HG03060 (cell line): Measurements from ENCODE around the gene SYNGAP1.

Experiments used
- ATAC-seq: cut with Tn5 transposase; IDR thresholded peaks from one replicate; pipeline ENCODE4 v1.9.1; 2021; ENCODE audit warnings: low read depth, moderate number of reproducible peaks; ENCODE audit not compliant: unreplicated experiment

SYNGAP1 gene

GRCh38 chr6:33434961-33435360 lies 15.1 kb downstream of the SYNGAP1 start:
- no peak for ATAC-seq

- no peak for ATAC-seq
Observed at GRCh38 chr6:33437666-33438065, 17.8 kb downstream of the SYNGAP1 start.

DNA sequence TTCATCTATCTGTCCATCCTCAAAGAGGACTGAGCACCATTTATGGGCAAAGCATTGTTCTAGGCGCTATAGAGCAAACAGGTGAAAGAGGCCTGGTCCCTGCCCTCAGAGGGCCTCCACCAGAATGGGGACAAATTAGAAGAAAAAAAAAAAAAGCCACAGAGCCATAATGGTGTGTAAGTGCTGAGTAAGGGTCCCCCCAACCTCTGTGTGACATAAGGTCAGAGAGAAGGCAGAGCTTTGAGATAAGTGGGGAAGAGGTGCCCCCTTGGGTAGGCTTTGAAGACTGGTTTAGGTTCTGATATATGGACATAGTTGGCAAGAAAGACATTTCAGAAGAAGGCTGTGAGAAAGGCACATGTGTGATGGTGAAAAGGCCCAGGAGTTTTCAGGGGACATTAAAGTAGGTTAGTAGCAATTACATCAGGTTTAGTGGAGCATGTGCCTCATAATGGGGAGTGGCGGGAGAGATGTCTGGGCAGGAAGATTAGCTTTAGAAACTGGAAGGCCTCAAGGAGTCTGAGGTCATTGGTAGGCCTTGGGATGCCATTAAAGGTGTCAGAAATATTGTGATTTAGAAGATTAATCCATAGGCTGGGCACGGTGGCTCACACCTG lies 19.2 kb downstream of the SYNGAP1 start:
- no peak for ATAC-seq

DNA sequence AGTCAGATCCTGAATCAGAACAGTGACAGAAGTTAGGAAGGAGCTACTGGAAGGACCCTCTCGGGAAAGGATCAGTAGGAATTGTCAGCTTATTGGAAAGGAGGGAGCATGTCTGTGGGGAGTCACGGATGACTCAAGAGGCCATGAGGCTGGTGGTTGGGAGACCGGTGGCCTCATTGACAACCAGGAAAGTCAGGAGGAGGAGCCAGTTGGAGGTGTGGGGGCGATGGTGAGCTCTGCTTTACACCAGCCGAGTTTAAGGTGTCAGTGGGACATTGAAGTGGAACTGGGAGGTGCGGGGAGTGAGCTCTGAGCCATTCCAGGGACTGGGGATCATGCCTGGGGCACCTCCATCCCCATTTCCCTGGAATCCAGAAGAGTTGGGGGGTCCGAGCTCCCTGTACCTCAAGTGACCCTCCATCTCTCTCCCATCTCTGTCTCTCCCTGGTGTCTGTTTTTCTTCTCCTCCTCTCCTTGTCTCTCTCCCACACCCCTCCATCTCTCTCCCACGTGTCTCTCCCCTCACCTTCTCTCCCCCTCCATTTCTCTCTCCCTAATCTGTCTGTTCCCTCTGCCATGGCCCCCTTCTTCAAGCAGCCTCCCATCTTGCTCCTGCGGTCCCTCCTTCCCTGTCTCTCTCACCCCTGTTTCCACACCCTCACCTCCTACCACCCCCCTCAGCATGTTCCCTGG lies 20.2 kb downstream of the SYNGAP1 start:
- ATAC-seq: no peak

GRCh38 chr6:33440649-33441309 lies 20.9 kb downstream of the SYNGAP1 start:
- ATAC-seq: no peak

GRCh38 chr6:33441457-33441856 lies 21.6 kb downstream of the SYNGAP1 start:
- no peak for ATAC-seq

DNA sequence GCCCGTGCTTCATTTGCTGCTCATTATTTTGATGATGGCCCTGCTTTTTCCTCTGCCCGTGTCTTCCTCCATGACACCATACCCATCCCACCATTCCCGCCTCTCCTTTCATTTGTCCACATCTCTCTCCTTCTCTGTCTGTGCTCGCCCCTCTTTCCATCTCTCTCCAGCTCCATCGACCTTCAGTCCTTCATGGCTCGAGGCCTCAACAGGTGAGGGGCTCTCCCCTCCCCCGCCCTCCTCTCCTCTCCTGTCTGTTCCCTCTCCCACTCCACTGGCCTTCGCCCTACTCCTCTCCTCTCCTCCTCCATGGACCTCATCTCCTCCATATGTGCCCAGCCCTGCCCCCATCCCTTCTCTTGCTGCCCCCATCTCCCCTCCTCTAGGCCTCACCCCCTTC lies 22.4 kb downstream of the SYNGAP1 start:
- ATAC-seq: no peak

DNA sequence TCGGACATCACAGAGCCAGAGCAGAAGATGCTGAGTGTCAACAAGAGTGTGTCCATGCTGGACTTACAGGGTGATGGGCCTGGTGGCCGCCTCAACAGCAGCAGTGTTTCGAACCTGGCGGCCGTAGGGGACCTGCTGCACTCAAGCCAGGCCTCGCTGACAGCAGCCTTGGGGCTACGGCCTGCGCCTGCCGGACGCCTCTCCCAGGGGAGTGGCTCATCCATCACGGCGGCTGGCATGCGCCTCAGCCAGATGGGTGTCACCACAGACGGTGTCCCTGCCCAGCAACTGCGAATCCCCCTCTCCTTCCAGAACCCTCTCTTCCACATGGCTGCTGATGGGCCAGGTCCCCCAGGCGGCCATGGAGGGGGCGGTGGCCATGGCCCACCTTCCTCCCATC lies 23.2 kb downstream of the SYNGAP1 start:
- ATAC-seq: no peak

DNA sequence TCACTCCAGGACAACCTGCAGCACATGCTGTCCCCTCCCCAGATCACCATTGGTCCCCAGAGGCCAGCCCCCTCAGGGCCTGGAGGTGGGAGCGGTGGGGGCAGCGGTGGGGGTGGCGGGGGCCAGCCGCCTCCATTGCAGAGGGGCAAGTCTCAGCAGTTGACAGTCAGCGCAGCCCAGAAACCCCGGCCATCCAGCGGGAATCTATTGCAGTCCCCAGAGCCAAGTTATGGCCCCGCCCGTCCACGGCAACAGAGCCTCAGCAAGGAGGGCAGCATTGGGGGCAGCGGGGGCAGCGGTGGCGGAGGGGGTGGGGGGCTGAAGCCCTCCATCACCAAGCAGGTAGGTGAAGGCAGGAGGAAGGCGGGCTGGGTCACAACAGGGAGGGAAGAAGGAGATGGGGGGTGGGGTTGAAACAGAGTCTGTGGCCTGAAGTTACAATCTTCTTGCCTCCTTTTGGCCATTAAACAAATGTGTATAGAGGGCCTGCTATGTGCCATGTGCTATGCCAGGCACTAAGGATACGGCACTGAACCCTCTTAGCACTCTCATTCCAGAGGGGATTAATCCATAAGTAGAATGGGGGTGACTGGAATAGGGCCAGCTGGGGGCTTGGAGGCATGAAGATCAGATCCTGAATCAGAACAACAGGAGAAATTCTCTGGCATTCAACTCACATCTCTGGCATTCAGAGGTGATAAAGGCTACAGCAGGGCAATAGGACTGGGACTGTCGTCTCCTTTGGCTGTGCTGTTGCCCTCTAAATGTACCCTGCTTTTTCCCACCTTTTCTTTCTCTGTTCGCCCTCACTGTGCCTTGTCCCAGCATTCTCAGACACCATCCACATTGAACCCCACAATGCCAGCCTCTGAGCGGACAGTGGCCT lies 24.0 kb downstream of the SYNGAP1 start:
- no peak for ATAC-seq

- no peak for ATAC-seq
Observed at GRCh38 chr6:33445119-33445603, 25.3 kb downstream of the SYNGAP1 start.

DNA sequence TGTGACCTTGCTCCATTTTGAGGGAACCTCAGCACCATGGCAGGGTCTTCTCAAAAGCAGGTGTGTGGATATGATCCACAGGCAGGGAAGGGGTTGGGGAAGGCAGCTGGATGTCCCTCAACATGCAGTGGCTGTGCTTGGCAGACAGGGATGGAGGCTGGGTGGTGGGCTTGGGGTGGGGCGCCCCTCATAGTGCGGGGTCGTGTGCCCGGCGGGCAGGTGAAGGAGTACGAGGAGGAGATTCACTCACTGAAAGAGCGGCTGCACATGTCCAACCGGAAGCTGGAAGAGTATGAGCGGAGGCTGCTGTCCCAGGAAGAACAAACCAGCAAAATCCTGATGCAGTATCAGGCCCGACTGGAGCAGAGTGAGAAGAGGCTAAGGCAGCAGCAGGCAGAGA lies 26.5 kb downstream of the SYNGAP1 start:
- no peak for ATAC-seq

- ATAC-seq: no peak
Observed at GRCh38 chr6:33450434-33450833, 30.6 kb downstream of the SYNGAP1 start.

DNA sequence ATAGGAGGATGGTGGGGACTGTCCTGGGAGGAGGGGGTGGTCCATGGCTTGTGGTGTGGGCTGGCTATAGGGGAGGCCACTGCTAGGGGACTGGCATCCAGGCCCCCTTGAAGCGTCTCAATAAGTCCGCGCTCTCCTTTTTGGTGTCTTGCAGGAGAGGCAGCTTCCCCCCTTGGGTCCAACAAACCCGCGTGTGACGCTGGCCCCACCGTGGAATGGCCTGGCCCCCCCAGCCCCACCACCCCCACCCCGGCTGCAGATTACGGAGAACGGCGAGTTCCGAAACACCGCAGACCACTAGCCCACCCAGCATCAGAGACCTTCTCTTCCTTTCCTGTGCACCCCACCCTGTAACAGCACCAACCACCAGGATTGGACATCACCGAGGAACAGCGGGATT lies 31.7 kb downstream of the SYNGAP1 start:
- no peak for ATAC-seq

DNA sequence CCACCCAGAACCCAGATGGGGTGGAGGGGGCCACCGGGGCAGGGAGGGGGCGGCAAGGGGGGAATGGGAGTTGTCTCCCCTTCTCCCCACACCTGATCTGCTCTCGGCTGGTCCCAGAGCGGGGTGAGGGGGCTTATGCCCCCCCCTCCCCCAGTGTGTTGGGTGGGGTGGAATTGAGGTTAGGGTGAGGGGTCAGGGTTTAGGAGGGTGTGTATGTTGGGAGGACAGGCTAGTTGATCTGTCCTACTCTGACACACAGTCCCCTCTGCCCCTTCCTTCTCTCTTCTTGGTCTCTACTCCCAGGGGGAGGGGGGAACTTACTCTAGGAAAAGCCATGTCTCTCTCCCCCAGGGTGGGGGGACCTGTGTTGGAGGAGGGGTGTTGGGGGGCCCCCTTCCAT lies 32.6 kb downstream of the SYNGAP1 start:
- ATAC-seq: no peak

- ATAC-seq: no peak
Observed at GRCh38 chr6:33453393-33454008, 33.6 kb downstream of the SYNGAP1 start.

GRCh38 chr6:33454009-33454946 lies 34.4 kb downstream of the SYNGAP1 start, which contains the start of gene ZBTB9:
TSS of gene ZBTB9 (plus strand) at chr6:33454576. CDS start at chr6:33455101, 525 bp downstream.
- peak; percentile 82 for ATAC-seq

- ATAC-seq: no peak
Observed at GRCh38 chr6:33455051-33455450, 35.2 kb downstream of the SYNGAP1 start.

DNA sequence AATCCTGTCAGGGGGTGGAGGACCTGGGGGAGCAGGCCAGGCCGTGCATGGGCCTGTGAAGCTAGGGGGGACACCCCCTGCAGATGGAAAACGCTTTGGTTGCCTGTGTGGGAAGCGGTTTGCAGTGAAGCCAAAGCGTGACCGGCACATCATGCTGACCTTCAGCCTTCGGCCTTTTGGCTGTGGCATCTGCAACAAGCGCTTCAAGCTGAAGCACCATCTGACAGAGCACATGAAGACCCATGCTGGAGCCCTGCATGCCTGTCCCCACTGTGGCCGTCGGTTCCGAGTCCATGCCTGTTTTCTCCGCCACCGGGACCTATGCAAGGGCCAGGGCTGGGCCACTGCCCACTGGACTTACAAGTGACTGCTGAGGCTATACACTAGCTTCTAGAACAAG lies 36.3 kb downstream of the SYNGAP1 start:
- no peak for ATAC-seq

GRCh38 chr6:33458676-33459075 lies 38.8 kb downstream of the SYNGAP1 start:
- ATAC-seq: no peak
